ENCODE results near the gene MDM2.

DNA sequence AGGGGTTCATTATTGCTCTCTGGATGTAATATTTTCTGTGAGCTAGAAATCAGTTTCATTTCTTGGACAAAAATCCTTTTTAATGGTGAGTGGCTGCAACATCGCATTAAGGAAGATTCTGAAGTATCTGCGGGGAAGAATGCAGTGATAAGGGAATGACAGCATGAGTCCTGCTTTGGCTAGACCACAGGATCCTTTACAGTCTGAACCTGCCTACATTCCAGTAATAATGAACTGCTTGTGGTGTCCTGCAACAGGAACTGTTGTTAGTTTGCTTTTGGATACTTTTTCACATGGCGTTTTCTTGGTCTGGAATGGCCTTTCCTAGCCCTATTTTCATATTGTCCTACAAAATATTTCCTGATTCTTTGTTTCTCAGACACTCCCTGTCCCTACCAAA, 15.7 kb downstream of the MDM2 start:
- TF ChIP-seq CTCF (IDR thresholded peaks at IDR 0.05): no peak
- no peak for TF ChIP-seq POLR2A (IDR thresholded peaks at IDR 0.05)

Data from heart left ventricle (tissue), 13 donors.